Measurements from ENCODE around the gene OTUB2.

OTUB2 gene

DNA sequence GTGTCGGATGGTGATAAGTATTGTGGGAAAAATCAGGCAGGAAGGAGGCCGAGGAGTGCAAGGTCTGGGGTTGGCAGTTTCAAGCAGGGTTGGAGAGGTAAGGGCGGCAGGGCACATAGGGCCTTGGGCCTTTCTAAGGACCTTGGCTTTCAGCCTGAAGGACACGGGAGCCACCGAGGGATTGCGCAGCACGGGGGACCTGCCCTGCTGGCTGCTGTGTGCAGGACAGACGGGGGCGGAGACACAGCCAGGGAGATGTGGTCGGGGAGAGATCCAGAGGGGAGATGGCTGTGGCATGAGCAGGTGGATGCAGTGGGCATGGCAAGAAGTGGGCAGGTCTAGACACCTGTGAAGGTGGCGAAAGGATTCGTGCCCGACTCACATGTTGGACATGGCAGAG is 14.7 kb downstream of the OTUB2 start:
- no peak for DNase-seq (ENCODE audit: low read depth in 2 of 2)

- DNase-seq (ENCODE audit: low read depth in 2 of 2): no peak
Measured at GRCh38 chr14:94041551-94042346, 15.6 kb downstream of the OTUB2 start.

- DNase-seq (ENCODE audit: low read depth in 2 of 2): no peak
Measured at GRCh38 chr14:94042433-94043091, 16.4 kb downstream of the OTUB2 start.

DNA sequence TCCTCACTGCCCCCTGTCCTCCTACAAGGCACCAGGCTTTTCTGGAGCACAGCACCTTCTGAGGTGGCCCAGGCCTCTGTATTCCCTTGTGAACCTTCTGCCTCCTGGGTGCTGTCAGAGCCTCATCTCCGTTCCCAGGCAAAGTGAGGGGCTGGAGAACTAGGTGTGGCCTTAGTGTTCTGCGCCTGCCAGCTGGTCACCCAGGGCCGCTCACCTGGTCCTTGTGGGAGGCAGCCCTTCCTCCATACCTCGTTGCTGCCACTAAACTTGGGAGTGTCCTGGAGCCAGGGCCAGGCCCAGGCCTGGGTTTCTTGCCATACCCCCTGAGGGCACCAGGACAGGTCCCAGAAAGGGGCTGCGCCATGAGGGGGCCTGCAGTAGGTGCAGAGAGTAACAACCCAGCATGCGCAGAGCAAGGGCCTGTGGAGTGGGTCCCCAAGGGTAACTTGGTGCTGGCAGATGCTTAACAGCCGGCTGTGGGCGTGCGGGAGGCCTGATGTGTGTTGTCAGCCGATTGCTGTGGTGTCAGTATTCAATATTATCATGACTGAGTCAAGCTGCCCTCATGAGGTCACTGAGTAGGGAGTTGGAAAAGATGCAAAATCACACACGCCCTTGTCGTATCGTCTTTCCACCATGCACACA is 17.1 kb downstream of the OTUB2 start:
- no peak for DNase-seq (ENCODE audit: low read depth in 2 of 2)

GRCh38 chr14:94043756-94044475 is 17.8 kb downstream of the OTUB2 start:
- no peak for DNase-seq (ENCODE audit: low read depth in 2 of 2)

GRCh38 chr14:94044476-94045091 is 18.4 kb downstream of the OTUB2 start:
- no peak for DNase-seq (ENCODE audit: low read depth in 2 of 2)

GRCh38 chr14:94045101-94045500 is 19.0 kb downstream of the OTUB2 start:
- DNase-seq (ENCODE audit: low read depth in 2 of 2): no peak

- DNase-seq (ENCODE audit: low read depth in 2 of 2): no peak
Measured at GRCh38 chr14:94045563-94046345, 19.6 kb downstream of the OTUB2 start.

GRCh38 chr14:94046696-94047250 is 20.6 kb downstream of the OTUB2 start:
- no peak for DNase-seq (ENCODE audit: low read depth in 2 of 2)

- DNase-seq (ENCODE audit: low read depth in 2 of 2): no peak
Measured at GRCh38 chr14:94047581-94047980, 21.4 kb downstream of the OTUB2 start.

- DNase-seq (ENCODE audit: low read depth in 2 of 2): no peak
Measured at GRCh38 chr14:94048691-94049624, 22.8 kb downstream of the OTUB2 start.

DNA sequence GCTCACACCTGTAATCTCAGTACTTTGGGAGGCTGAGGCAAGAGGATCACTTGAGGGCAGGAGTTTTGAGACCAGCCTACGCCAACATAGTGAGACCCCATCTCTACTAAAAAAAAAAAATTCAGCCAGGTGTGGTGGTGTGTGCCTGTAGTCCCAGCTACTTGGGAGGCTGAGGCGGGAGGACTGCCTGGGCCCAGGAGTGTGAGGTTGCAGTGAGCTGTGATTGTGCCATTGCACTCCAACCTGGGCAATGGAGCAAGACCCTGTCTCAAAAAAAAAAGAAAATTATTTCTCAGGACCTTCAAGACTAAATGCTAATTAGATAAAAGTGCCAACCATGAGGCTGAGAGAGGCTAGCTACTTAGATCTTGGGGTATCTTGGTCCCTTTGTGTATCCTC is 23.5 kb downstream of the OTUB2 start:
- no peak for DNase-seq (ENCODE audit: low read depth in 2 of 2)

DNA sequence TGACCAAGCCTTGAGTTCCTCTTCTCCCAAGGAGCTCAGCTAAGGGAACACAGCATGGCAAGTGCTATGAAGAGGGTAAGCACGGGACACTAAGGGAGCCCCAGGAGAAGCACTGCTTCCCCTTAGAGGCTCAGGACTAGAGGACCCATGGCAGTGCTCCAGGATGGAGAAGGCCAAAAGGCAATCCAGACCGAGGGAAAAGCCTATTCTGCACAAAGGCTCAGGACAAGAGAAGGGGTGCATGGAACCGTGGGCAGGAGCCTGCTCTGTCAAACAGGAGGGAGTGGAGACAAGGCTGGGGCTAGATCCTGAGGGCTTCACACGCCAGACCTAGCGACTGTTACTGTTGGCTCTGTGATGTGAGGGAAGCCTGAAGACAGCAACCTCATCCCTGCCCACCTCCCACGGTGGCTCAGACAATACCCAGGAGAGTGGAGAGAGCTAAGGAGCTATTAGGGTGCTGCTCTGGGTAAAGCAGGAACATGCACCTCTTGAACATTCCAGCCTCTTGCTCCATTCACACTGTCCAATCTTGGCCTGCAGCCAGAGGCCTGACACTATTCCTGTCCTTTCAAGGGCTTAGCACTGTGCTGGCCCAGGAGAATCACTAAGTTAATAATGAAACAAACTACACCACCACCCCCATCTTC is 24.2 kb downstream of the OTUB2 start:
- no peak for DNase-seq (ENCODE audit: low read depth in 2 of 2)

- no peak for DNase-seq (ENCODE audit: low read depth in 2 of 2)
Measured at GRCh38 chr14:94051115-94051514, 25.0 kb downstream of the OTUB2 start.

DNA sequence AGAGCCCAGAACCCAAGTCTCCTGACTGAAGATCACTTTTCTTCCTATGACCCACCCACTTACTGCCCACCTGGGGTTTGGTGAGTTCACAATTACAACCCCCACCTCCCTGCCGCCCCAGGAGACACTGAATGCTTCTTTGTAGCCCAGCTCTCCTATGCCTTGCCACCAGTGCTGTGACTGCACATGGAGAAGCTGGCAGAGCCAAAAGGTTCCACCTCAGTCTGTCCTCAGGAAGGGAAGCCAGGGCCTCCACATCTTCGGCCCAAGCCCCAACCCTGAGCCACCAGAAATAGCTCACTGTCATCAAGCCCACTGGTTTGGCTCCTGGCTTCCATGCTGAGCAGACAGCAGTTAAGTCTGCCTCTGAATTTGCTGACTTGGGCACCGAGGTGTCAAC is 25.6 kb downstream of the OTUB2 start:
- no peak for DNase-seq (ENCODE audit: low read depth in 2 of 2)

GRCh38 chr14:94052199-94052598 is 26.1 kb downstream of the OTUB2 start:
- no peak for DNase-seq (ENCODE audit: low read depth in 2 of 2)

DNA sequence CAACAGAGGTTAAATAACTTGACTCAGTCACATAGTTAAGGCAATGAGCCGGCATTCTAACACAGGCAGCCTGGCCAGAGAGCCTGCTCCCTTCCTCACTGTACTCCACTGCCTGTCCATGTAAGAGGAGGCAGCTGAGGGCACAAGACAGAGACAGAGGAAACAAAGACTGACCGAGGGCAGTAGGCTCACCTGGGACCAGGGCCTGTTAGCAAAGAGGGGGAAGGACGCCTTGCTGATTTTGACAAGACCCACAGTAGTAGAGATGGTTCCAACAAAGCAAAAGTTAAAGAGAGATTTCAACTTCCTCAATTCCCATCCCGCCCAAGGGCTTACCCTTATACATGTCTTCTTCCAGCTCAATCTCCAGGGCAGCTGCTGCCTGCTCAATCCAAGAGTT is 26.5 kb downstream of the OTUB2 start:
- no peak for DNase-seq (ENCODE audit: low read depth in 2 of 2)

- DNase-seq (ENCODE audit: low read depth in 2 of 2): no peak
Measured at GRCh38 chr14:94054401-94054800, 28.3 kb downstream of the OTUB2 start.

- DNase-seq (ENCODE audit: low read depth in 2 of 2): no peak
Measured at GRCh38 chr14:94054936-94055335, 28.8 kb downstream of the OTUB2 start.
